GM15510 (cell line): ENCODE measurements around the gene PTGR3.

ENCODE experiments used
- POLR2A ChIP-seq: IDR thresholded peaks from 3 replicates; pipeline ENCODE4 v1.6.1; 2011; ENCODE audit warnings: borderline replicate concordance; ENCODE audit not compliant: insufficient read length; ENCODE audit errors: extremely low read depth

Gene PTGR3

GRCh38 chr18:75246721-75247610, 38.0 kb upstream of the PTGR3 start:
- TF ChIP-seq POLR2A = no peak

- no peak for TF ChIP-seq POLR2A
These were observed 35.7 kb upstream of the PTGR3 start for GRCh38 chr18:75244351-75245313.

- TF ChIP-seq POLR2A = no peak
These were observed 32.8 kb upstream of the PTGR3 start for GRCh38 chr18:75241705-75242104.

GRCh38 chr18:75240433-75240832, 31.5 kb upstream of the PTGR3 start:
- no peak for TF ChIP-seq POLR2A

GRCh38 chr18:75238786-75239185, 29.8 kb upstream of the PTGR3 start:
- no peak for TF ChIP-seq POLR2A

- TF ChIP-seq POLR2A = no peak
These were observed 29.2 kb upstream of the PTGR3 start for GRCh38 chr18:75238100-75238499.

- no peak for TF ChIP-seq POLR2A
These were observed 27.0 kb upstream of the PTGR3 start for GRCh38 chr18:75235896-75236295.

- no peak for TF ChIP-seq POLR2A
These were observed 26.0 kb upstream of the PTGR3 start for GRCh38 chr18:75234901-75235300.

GRCh38 chr18:75231053-75231406, 22.1 kb upstream of the PTGR3 start:
- no peak for TF ChIP-seq POLR2A

- no peak for TF ChIP-seq POLR2A
These were observed 21.5 kb upstream of the PTGR3 start for GRCh38 chr18:75230163-75231052.

- TF ChIP-seq POLR2A = no peak
These were observed 20.5 kb upstream of the PTGR3 start for GRCh38 chr18:75229437-75229836.

GRCh38 chr18:75228967-75229366, 20.0 kb upstream of the PTGR3 start:
- no peak for TF ChIP-seq POLR2A

GRCh38 chr18:75227535-75228296, 18.8 kb upstream of the PTGR3 start:
- TF ChIP-seq POLR2A = no peak

GRCh38 chr18:75226956-75227316, 18.0 kb upstream of the PTGR3 start:
- TF ChIP-seq POLR2A = no peak
